Measurements from ENCODE around the gene MYD88.

DNA sequence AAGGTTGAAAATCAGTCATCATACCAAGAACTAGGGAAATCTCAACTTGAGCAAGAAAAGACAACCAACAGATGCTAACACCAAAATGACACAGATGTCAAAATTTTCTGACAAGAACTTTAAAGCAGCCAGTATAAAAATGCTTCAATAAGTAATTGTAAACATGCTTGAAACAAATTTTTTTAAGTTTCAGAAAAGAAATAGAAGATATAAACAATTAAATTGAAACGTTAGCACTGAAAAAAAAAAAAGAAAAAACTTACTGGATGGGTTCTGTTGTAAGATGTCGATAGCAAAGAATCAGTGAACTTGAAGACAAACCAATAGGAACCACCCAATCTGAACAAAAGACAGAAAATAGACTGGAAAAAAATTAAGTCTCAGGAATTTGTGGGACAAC lies 8.0 kb downstream of the MYD88 start:
- TF ChIP-seq, protein P1, sequence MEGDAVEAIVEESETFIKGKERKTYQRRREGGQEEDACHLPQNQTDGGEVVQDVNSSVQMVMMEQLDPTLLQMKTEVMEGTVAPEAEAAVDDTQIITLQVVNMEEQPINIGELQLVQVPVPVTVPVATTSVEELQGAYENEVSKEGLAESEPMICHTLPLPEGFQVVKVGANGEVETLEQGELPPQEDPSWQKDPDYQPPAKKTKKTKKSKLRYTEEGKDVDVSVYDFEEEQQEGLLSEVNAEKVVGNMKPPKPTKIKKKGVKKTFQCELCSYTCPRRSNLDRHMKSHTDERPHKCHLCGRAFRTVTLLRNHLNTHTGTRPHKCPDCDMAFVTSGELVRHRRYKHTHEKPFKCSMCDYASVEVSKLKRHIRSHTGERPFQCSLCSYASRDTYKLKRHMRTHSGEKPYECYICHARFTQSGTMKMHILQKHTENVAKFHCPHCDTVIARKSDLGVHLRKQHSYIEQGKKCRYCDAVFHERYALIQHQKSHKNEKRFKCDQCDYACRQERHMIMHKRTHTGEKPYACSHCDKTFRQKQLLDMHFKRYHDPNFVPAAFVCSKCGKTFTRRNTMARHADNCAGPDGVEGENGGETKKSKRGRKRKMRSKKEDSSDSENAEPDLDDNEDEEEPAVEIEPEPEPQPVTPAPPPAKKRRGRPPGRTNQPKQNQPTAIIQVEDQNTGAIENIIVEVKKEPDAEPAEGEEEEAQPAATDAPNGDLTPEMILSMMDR (conservative IDR thresholded peaks at IDR 0.05 in 1 of 2, IDR thresholded peaks at IDR 0.05 in 1 of 2; ENCODE audit: extremely low read depth in 1 of 2, insufficient read depth in 1 of 2, low read depth in 1 of 2, low read length in 2 of 2): no peak
- TF ChIP-seq EZH2 (IDR thresholded peaks at IDR 0.05; ENCODE audit: borderline replicate concordance, low read length): no peak
